ENCODE results near the gene PDIK1L. TPM values are rescaled to one million over a fixed set of nuclear protein-coding genes. Genes with fewer than 3 reads are reported as not detected.
A peak's percentile ranks its signal among the peaks of the same experiment; 100 is the strongest.

PDIK1L gene
- total RNA-seq, 1 experiment from 2014 or later: 7.6 TPM

GRCh38 chr1:26124418-26125331 lies 13.1 kb downstream of the PDIK1L start:
- Histone ChIP-seq H3K27me3 (ENCODE audit: insufficient read depth, low read depth) (no peaks in the 10 kb centered on the region), H3K4me3 (no peak overlapping the region), H3K9me2 (ENCODE audit: insufficient read depth) (no peaks in the 10 kb centered on the region), H2AFZ (no peak overlapping the region), H3K9me3 (ENCODE audit: insufficient read depth, low read depth) (no peaks in the 10 kb centered on the region), H3K27ac (peak overlapping the region; percentile 95), H3K4me2 (peak overlapping the region; percentile 74), H3F3A (ENCODE audit: insufficient read depth, low read depth) (peaks cover 53% of the 10 kb centered on the region), H3K79me2 (ENCODE audit: low read depth) (peaks cover 25% of the 10 kb centered on the region), H3K4me1 (replicated peaks; ENCODE audit: insufficient read depth) (peaks cover 68% of the 10 kb centered on the region), H4K20me1 (ENCODE audit: insufficient read depth) (no peaks in the 10 kb centered on the region), H3K36me3 (ENCODE audit: low read depth) (peaks cover 16% of the 10 kb centered on the region)
- intact Hi-C loops (cut with micrococcal nuclease; ENCODE audit: unreplicated experiment): no loop called here
- BruUV-seq (replicated peaks): no TSS peak
- TF ChIP-seq, protein P1, sequence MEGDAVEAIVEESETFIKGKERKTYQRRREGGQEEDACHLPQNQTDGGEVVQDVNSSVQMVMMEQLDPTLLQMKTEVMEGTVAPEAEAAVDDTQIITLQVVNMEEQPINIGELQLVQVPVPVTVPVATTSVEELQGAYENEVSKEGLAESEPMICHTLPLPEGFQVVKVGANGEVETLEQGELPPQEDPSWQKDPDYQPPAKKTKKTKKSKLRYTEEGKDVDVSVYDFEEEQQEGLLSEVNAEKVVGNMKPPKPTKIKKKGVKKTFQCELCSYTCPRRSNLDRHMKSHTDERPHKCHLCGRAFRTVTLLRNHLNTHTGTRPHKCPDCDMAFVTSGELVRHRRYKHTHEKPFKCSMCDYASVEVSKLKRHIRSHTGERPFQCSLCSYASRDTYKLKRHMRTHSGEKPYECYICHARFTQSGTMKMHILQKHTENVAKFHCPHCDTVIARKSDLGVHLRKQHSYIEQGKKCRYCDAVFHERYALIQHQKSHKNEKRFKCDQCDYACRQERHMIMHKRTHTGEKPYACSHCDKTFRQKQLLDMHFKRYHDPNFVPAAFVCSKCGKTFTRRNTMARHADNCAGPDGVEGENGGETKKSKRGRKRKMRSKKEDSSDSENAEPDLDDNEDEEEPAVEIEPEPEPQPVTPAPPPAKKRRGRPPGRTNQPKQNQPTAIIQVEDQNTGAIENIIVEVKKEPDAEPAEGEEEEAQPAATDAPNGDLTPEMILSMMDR (conservative IDR thresholded peaks at IDR 0.05): no peak
- POLR2A ChIA-PET (ENCODE audit: unreplicated experiment): no interaction called here
- DNase-seq: no peak
- CTCF ChIA-PET: interaction anchor here (0.6 kb wide), 1 partner anchor 772 kb away, joined by 4 read pairs; no protein-coding TSS in a partner anchor

DNA sequence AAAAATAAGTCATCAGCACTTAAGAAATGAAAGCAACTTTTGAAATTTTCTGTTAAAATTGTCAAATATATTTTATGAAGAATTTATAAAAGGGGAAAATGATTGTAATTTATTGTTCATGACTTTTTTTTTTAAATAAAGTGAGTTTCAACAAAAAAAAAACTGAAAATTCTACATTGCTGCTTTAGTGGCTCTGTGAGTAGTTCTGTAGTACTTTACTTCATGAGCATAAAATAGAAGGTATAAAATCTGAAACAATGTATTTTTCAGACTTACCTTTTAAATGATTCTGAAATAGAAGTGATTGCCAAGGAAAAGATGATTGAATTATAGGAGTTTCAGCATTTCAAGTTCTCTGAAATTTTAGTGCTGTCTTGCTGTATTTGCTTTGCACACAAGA lies 13.8 kb downstream of the PDIK1L start:
- Histone ChIP-seq H3K4me1 (replicated peaks; ENCODE audit: insufficient read depth) (peaks cover 68% of the 10 kb centered on the region), H3K27ac (peak overlapping the region; percentile 95), H3K9me3 (ENCODE audit: insufficient read depth, low read depth) (no peaks in the 10 kb centered on the region), H3K4me3 (peak overlapping the region; percentile 32; the same call in 1 of the 2 replicates), H3K4me2 (peak overlapping the region; percentile 74), H3K27me3 (ENCODE audit: insufficient read depth, low read depth) (no peaks in the 10 kb centered on the region), H3K36me3 (ENCODE audit: low read depth) (peaks cover 16% of the 10 kb centered on the region), H3K9me2 (ENCODE audit: insufficient read depth) (no peaks in the 10 kb centered on the region), H3K79me2 (ENCODE audit: low read depth) (peaks cover 25% of the 10 kb centered on the region), H4K20me1 (ENCODE audit: insufficient read depth) (no peaks in the 10 kb centered on the region), H2AFZ (no peak overlapping the region), H3F3A (ENCODE audit: insufficient read depth, low read depth) (peaks cover 53% of the 10 kb centered on the region)
- no peak for TF ChIP-seq EZH2 (IDR thresholded peaks at IDR 0.05; ENCODE audit: low read depth)
- TF ChIP-seq, protein P1 (conservative IDR thresholded peaks at IDR 0.05): no peak
- ChIA-PET POLR2A (ENCODE audit: unreplicated experiment) (interaction anchor here (0.7 kb wide), 1 partner anchor 177 kb away, joined by 5 read pairs; no protein-coding TSS in a partner anchor), CTCF (interaction anchor here (1.6 kb wide), 1 partner anchor 11 kb away, joined by 4 read pairs; no protein-coding TSS in a partner anchor)
- no peak for DNase-seq
- no TSS peak for BruUV-seq (replicated peaks)
- intact Hi-C loops (cut with micrococcal nuclease; ENCODE audit: unreplicated experiment): no loop called here

GRCh38 chr1:26125946-26126320 lies 14.3 kb downstream of the PDIK1L start:
- BruUV-seq (replicated peaks): TSS peak; percentile 95
- peak overlapping the region; percentile 95 for H3K27ac ChIP-seq
- POLR2A ChIA-PET (ENCODE audit: unreplicated experiment): interaction anchor here (0.6 to 0.7 kb wide), 4 partner anchors 177 to 892 kb away, joined by 3 to 9 read pairs (median 4); no protein-coding TSS in a partner anchor

More at GRCh38 chr1:26125946-26126320, 14.3 kb downstream of the PDIK1L start:
- Histone ChIP-seq H3F3A (ENCODE audit: insufficient read depth, low read depth) (peaks cover 53% of the 10 kb centered on the region), H3K4me1 (replicated peaks; ENCODE audit: insufficient read depth) (peaks cover 68% of the 10 kb centered on the region), H3K9me2 (ENCODE audit: insufficient read depth) (no peaks in the 10 kb centered on the region), H3K4me3 (peak overlapping the region; percentile 32; the same call in 1 of the 2 replicates), H2AFZ (no peak overlapping the region), H4K20me1 (ENCODE audit: insufficient read depth) (no peaks in the 10 kb centered on the region), H3K27me3 (ENCODE audit: insufficient read depth, low read depth) (no peaks in the 10 kb centered on the region), H3K4me2 (peak overlapping the region; percentile 74), H3K9me3 (ENCODE audit: insufficient read depth, low read depth) (no peaks in the 10 kb centered on the region), H3K79me2 (ENCODE audit: low read depth) (peaks cover 25% of the 10 kb centered on the region), H3K36me3 (ENCODE audit: low read depth) (peaks cover 16% of the 10 kb centered on the region)
- TF ChIP-seq, protein P1 (conservative IDR thresholded peaks at IDR 0.05): no peak
- TF ChIP-seq EZH2 (IDR thresholded peaks at IDR 0.05; ENCODE audit: low read depth): no peak
- DNase-seq: no peak
- CTCF ChIA-PET: interaction anchor here (0.6 to 1.6 kb wide), 3 partner anchors 12 to 230 kb away, joined by 3 to 5 read pairs (median 4); no protein-coding TSS in a partner anchor
- intact Hi-C loops (cut with micrococcal nuclease; ENCODE audit: unreplicated experiment): loop anchor here (1.0 kb wide), 1 partner anchor 15 kb away; the partner anchor contains the start of gene PDIK1L
